ENCODE data around the gene ANXA8.
"Not testable (repeated sequence)": the region's sequence is repeated elsewhere in the genome, so short reads cannot be mapped to it uniquely, and the experiment has no call there.

Gene ANXA8

GRCh38 chr10:47475101-47475500, 8.8 kb downstream of the ANXA8 start:
- H3K4me1 ChIP-seq (ENCODE audit: control extremely low read depth in 1 of 4, control insufficient read depth in 4 of 4, insufficient read depth in 4 of 4, low read length in 3 of 4); H3K36me3 ChIP-seq (ENCODE audit: control insufficient read depth in 4 of 4, insufficient read depth in 4 of 4, low read length in 3 of 4); H3K4me3 ChIP-seq (ENCODE audit: control insufficient read depth in 1 of 7, extremely low read depth in 1 of 7, insufficient read depth in 4 of 7, low read depth in 2 of 7, low read length in 6 of 7); H3K27ac ChIP-seq (ENCODE audit: insufficient read depth in 1 of 2, low read depth in 1 of 2, low read length in 2 of 2, poor library complexity in 1 of 2, severe bottlenecking in 2 of 2); POLR2A ChIA-PET; CTCF ChIA-PET; H3K27me3 ChIP-seq (replicated peaks in 2 of 5; ENCODE audit: control insufficient read depth in 4 of 5, insufficient read depth in 5 of 5, low read length in 4 of 5); DNase-seq; H3K9me3 ChIP-seq (ENCODE audit: control extremely low read depth in 1 of 5, control insufficient read depth in 4 of 5, insufficient read depth in 2 of 5, low read depth in 1 of 5, low read length in 4 of 5): not testable (repeated sequence)
- WGBS (ENCODE audit: insufficient coverage) = 100% methylated on average over 2 of the region's 5 CpGs

- H3K36me3 ChIP-seq (ENCODE audit: control insufficient read depth in 4 of 4, insufficient read depth in 4 of 4, low read length in 3 of 4); H3K4me1 ChIP-seq (ENCODE audit: control extremely low read depth in 1 of 4, control insufficient read depth in 4 of 4, insufficient read depth in 4 of 4, low read length in 3 of 4); POLR2A ChIA-PET; H3K4me3 ChIP-seq (ENCODE audit: control insufficient read depth in 1 of 7, extremely low read depth in 1 of 7, insufficient read depth in 4 of 7, low read depth in 2 of 7, low read length in 6 of 7); DNase-seq; H3K9me3 ChIP-seq (ENCODE audit: control extremely low read depth in 1 of 5, control insufficient read depth in 4 of 5, insufficient read depth in 2 of 5, low read depth in 1 of 5, low read length in 4 of 5); H3K27ac ChIP-seq (ENCODE audit: insufficient read depth in 1 of 2, low read depth in 1 of 2, low read length in 2 of 2, poor library complexity in 1 of 2, severe bottlenecking in 2 of 2); CTCF ChIA-PET; H3K27me3 ChIP-seq (replicated peaks in 2 of 5; ENCODE audit: control insufficient read depth in 4 of 5, insufficient read depth in 5 of 5, low read length in 4 of 5): not testable (repeated sequence)
- WGBS (ENCODE audit: insufficient coverage) = no CpG with 5 or more reads among the region's 7 CpGs
Observed at GRCh38 chr10:47473516-47473915, 10.4 kb downstream of the ANXA8 start.

GRCh38 chr10:47472647-47473046, 11.3 kb downstream of the ANXA8 start:
- H3K4me3 ChIP-seq (ENCODE audit: control insufficient read depth in 1 of 7, extremely low read depth in 1 of 7, insufficient read depth in 4 of 7, low read depth in 2 of 7, low read length in 6 of 7); H3K27me3 ChIP-seq (replicated peaks in 2 of 5; ENCODE audit: control insufficient read depth in 4 of 5, insufficient read depth in 5 of 5, low read length in 4 of 5); H3K36me3 ChIP-seq (ENCODE audit: control insufficient read depth in 4 of 4, insufficient read depth in 4 of 4, low read length in 3 of 4); CTCF ChIA-PET; H3K27ac ChIP-seq (ENCODE audit: insufficient read depth in 1 of 2, low read depth in 1 of 2, low read length in 2 of 2, poor library complexity in 1 of 2, severe bottlenecking in 2 of 2); H3K9me3 ChIP-seq (ENCODE audit: control extremely low read depth in 1 of 5, control insufficient read depth in 4 of 5, insufficient read depth in 2 of 5, low read depth in 1 of 5, low read length in 4 of 5); DNase-seq; POLR2A ChIA-PET; H3K4me1 ChIP-seq (ENCODE audit: control extremely low read depth in 1 of 4, control insufficient read depth in 4 of 4, insufficient read depth in 4 of 4, low read length in 3 of 4): not testable (repeated sequence)
- WGBS (ENCODE audit: insufficient coverage) = no CpG with 5 or more reads among the region's 3 CpGs

- WGBS (ENCODE audit: insufficient coverage) = no CpG with 5 or more reads among the region's 5 CpGs
- H3K27me3 ChIP-seq (replicated peaks in 2 of 5; ENCODE audit: control insufficient read depth in 4 of 5, insufficient read depth in 5 of 5, low read length in 4 of 5); H3K27ac ChIP-seq (ENCODE audit: insufficient read depth in 1 of 2, low read depth in 1 of 2, low read length in 2 of 2, poor library complexity in 1 of 2, severe bottlenecking in 2 of 2); DNase-seq; CTCF ChIA-PET; H3K4me3 ChIP-seq (ENCODE audit: control insufficient read depth in 1 of 7, extremely low read depth in 1 of 7, insufficient read depth in 4 of 7, low read depth in 2 of 7, low read length in 6 of 7); H3K36me3 ChIP-seq (ENCODE audit: control insufficient read depth in 4 of 4, insufficient read depth in 4 of 4, low read length in 3 of 4); H3K9me3 ChIP-seq (ENCODE audit: control extremely low read depth in 1 of 5, control insufficient read depth in 4 of 5, insufficient read depth in 2 of 5, low read depth in 1 of 5, low read length in 4 of 5); H3K4me1 ChIP-seq (ENCODE audit: control extremely low read depth in 1 of 4, control insufficient read depth in 4 of 4, insufficient read depth in 4 of 4, low read length in 3 of 4); POLR2A ChIA-PET: not testable (repeated sequence)
Observed at GRCh38 chr10:47472072-47472471, 11.8 kb downstream of the ANXA8 start.

- H3K27me3 ChIP-seq (replicated peaks in 2 of 5; ENCODE audit: control insufficient read depth in 4 of 5, insufficient read depth in 5 of 5, low read length in 4 of 5); H3K4me3 ChIP-seq (ENCODE audit: control insufficient read depth in 1 of 7, extremely low read depth in 1 of 7, insufficient read depth in 4 of 7, low read depth in 2 of 7, low read length in 6 of 7); POLR2A ChIA-PET; H3K27ac ChIP-seq (ENCODE audit: insufficient read depth in 1 of 2, low read depth in 1 of 2, low read length in 2 of 2, poor library complexity in 1 of 2, severe bottlenecking in 2 of 2); H3K36me3 ChIP-seq (ENCODE audit: control insufficient read depth in 4 of 4, insufficient read depth in 4 of 4, low read length in 3 of 4); H3K9me3 ChIP-seq (ENCODE audit: control extremely low read depth in 1 of 5, control insufficient read depth in 4 of 5, insufficient read depth in 2 of 5, low read depth in 1 of 5, low read length in 4 of 5); DNase-seq; H3K4me1 ChIP-seq (ENCODE audit: control extremely low read depth in 1 of 4, control insufficient read depth in 4 of 4, insufficient read depth in 4 of 4, low read length in 3 of 4); CTCF ChIA-PET: not testable (repeated sequence)
- 93% methylated on average over 7 of the region's 20 CpGs for WGBS (ENCODE audit: insufficient coverage)
Observed at GRCh38 chr10:47468731-47469528, 15.0 kb downstream of the ANXA8 start.

- H3K36me3 ChIP-seq (ENCODE audit: control insufficient read depth in 4 of 4, insufficient read depth in 4 of 4, low read length in 3 of 4); H3K4me3 ChIP-seq (ENCODE audit: control insufficient read depth in 1 of 7, extremely low read depth in 1 of 7, insufficient read depth in 4 of 7, low read depth in 2 of 7, low read length in 6 of 7); H3K9me3 ChIP-seq (ENCODE audit: control extremely low read depth in 1 of 5, control insufficient read depth in 4 of 5, insufficient read depth in 2 of 5, low read depth in 1 of 5, low read length in 4 of 5); H3K4me1 ChIP-seq (ENCODE audit: control extremely low read depth in 1 of 4, control insufficient read depth in 4 of 4, insufficient read depth in 4 of 4, low read length in 3 of 4); POLR2A ChIA-PET; H3K27me3 ChIP-seq (replicated peaks in 2 of 5; ENCODE audit: control insufficient read depth in 4 of 5, insufficient read depth in 5 of 5, low read length in 4 of 5); CTCF ChIA-PET; H3K27ac ChIP-seq (ENCODE audit: insufficient read depth in 1 of 2, low read depth in 1 of 2, low read length in 2 of 2, poor library complexity in 1 of 2, severe bottlenecking in 2 of 2); DNase-seq: not testable (repeated sequence)
- WGBS (ENCODE audit: insufficient coverage) = no CpG with 5 or more reads among the region's 7 CpGs
Observed at GRCh38 chr10:47467957-47468356, 16.0 kb downstream of the ANXA8 start.

GRCh38 chr10:47467458-47467857, 16.5 kb downstream of the ANXA8 start:
- H3K4me3 ChIP-seq (ENCODE audit: control insufficient read depth in 1 of 7, extremely low read depth in 1 of 7, insufficient read depth in 4 of 7, low read depth in 2 of 7, low read length in 6 of 7); POLR2A ChIA-PET; CTCF ChIA-PET; H3K4me1 ChIP-seq (ENCODE audit: control extremely low read depth in 1 of 4, control insufficient read depth in 4 of 4, insufficient read depth in 4 of 4, low read length in 3 of 4); H3K36me3 ChIP-seq (ENCODE audit: control insufficient read depth in 4 of 4, insufficient read depth in 4 of 4, low read length in 3 of 4); H3K27me3 ChIP-seq (replicated peaks in 2 of 5; ENCODE audit: control insufficient read depth in 4 of 5, insufficient read depth in 5 of 5, low read length in 4 of 5); H3K27ac ChIP-seq (ENCODE audit: insufficient read depth in 1 of 2, low read depth in 1 of 2, low read length in 2 of 2, poor library complexity in 1 of 2, severe bottlenecking in 2 of 2); DNase-seq; H3K9me3 ChIP-seq (ENCODE audit: control extremely low read depth in 1 of 5, control insufficient read depth in 4 of 5, insufficient read depth in 2 of 5, low read depth in 1 of 5, low read length in 4 of 5): not testable (repeated sequence)
- 70% methylated on average over 2 of the region's 5 CpGs for WGBS (ENCODE audit: insufficient coverage)
